HL-60 (cell line): ENCODE data around the gene RORC.

ENCODE experiments used
- DNase-seq, 2 experiments: peaks; one replicate each; pipeline ENCODE4 v3.0.0-alpha.2; 2010 to 2020; ENCODE audit warnings: low read depth in 1 of 2, low spot score in 1 of 2
- H3K27ac ChIP-seq: fragments of 250-450 bp; sonication (Bioruptor Pico); replicated peaks from 2 replicates; pipeline ENCODE4 v1.5.1; 2020; ENCODE audit warnings: mild to moderate bottlenecking, moderate library complexity
- H3K27me3 ChIP-seq: fragments of 250-450 bp; sonication (Bioruptor Pico); 2 replicates; pipeline ENCODE4 v1.5.1; 2021; ENCODE audit warnings: mild to moderate bottlenecking, moderate library complexity; ENCODE audit not compliant: insufficient read depth, poor library complexity, severe bottlenecking
- H3K4me3 ChIP-seq: replicated peaks from 2 replicates; pipeline ENCODE4 v1.5.1; 2011; ENCODE audit warnings: mild to moderate bottlenecking, control low read depth, low read length; ENCODE audit not compliant: insufficient read depth
- GABPA ChIP-seq: IDR thresholded peaks from 2 replicates; pipeline ENCODE4 v1.6.1; 2012; ENCODE audit warnings: low read depth
- POLR2AphosphoS5 ChIP-seq: IDR thresholded peaks from 2 replicates; pipeline ENCODE4 v1.6.1; 2012; ENCODE audit warnings: low read depth
- SPI1 ChIP-seq: IDR thresholded peaks from 2 replicates; pipeline ENCODE4 v1.6.1; 2012; ENCODE audit warnings: low read depth, mild to moderate bottlenecking, borderline replicate concordance
- TF ChIP-seq, protein P1 (sequence below): IDR thresholded peaks from 2 replicates; pipeline ENCODE4 v1.6.1; 2012; ENCODE audit warnings: low read depth; ENCODE audit not compliant: insufficient replicate concordance
- TF ChIP-seq, protein P2 (sequence below): IDR thresholded peaks from one replicate; pipeline ENCODE4 v1.5.1; 2011; ENCODE audit warnings: low read length, control low read depth, inconsistent platforms; ENCODE audit not compliant: insufficient read depth

Gene RORC

DNA sequence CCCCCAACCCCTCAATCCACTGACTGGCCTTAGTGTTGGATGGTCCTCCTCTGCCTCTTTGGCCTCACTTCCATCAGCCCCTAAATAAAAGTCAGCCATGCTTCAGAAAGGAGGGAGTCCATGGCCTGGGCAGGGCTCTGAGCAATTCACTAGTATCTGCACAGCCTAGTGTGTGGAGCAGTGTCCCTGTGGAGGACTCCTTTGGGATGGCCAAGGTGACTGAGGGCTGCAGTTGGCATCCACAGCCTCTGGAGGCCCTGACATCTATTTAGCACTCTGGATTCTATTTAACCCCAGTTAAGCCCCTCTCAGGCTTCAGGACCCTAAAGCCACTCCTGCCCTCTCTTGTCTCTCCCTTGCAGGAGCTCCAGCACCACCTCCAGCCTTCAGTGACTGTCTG lies 18.3 kb upstream of the RORC start:
- H3K27me3 ChIP-seq = peaks cover 10% of the 10 kb centered on the region
- no peak for DNase-seq
- TF ChIP-seq, protein P1, sequence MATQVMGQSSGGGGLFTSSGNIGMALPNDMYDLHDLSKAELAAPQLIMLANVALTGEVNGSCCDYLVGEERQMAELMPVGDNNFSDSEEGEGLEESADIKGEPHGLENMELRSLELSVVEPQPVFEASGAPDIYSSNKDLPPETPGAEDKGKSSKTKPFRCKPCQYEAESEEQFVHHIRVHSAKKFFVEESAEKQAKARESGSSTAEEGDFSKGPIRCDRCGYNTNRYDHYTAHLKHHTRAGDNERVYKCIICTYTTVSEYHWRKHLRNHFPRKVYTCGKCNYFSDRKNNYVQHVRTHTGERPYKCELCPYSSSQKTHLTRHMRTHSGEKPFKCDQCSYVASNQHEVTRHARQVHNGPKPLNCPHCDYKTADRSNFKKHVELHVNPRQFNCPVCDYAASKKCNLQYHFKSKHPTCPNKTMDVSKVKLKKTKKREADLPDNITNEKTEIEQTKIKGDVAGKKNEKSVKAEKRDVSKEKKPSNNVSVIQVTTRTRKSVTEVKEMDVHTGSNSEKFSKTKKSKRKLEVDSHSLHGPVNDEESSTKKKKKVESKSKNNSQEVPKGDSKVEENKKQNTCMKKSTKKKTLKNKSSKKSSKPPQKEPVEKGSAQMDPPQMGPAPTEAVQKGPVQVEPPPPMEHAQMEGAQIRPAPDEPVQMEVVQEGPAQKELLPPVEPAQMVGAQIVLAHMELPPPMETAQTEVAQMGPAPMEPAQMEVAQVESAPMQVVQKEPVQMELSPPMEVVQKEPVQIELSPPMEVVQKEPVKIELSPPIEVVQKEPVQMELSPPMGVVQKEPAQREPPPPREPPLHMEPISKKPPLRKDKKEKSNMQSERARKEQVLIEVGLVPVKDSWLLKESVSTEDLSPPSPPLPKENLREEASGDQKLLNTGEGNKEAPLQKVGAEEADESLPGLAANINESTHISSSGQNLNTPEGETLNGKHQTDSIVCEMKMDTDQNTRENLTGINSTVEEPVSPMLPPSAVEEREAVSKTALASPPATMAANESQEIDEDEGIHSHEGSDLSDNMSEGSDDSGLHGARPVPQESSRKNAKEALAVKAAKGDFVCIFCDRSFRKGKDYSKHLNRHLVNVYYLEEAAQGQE = no peak
- TF ChIP-seq SPI1 = no peak
- TF ChIP-seq GABPA = no peak
- no peak for TF ChIP-seq POLR2AphosphoS5
- TF ChIP-seq, protein P2, sequence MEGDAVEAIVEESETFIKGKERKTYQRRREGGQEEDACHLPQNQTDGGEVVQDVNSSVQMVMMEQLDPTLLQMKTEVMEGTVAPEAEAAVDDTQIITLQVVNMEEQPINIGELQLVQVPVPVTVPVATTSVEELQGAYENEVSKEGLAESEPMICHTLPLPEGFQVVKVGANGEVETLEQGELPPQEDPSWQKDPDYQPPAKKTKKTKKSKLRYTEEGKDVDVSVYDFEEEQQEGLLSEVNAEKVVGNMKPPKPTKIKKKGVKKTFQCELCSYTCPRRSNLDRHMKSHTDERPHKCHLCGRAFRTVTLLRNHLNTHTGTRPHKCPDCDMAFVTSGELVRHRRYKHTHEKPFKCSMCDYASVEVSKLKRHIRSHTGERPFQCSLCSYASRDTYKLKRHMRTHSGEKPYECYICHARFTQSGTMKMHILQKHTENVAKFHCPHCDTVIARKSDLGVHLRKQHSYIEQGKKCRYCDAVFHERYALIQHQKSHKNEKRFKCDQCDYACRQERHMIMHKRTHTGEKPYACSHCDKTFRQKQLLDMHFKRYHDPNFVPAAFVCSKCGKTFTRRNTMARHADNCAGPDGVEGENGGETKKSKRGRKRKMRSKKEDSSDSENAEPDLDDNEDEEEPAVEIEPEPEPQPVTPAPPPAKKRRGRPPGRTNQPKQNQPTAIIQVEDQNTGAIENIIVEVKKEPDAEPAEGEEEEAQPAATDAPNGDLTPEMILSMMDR = no peak
- H3K27ac ChIP-seq = no peak overlapping the region
- no peak overlapping the region for H3K4me3 ChIP-seq

DNA sequence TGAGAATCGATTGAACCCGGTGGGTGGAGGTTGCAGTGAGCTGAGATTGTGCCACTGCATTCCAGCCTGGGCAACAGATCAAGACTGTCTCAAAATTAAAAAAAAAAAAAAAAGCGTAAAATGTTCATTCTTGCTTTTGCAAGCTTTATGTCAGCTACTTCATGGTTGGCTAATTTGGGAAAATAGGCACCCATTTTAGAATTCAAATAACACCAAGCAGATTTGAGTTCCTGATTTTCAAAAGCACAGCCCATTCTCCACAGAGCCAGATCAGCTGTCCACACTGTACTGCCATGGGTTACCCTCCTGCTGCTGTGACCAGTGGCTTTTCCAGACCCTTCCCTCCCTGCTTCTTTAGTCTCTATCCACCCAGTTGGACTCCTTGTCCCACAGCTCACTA lies 17.5 kb upstream of the RORC start:
- Histone ChIP-seq H3K4me3 (no peak overlapping the region), H3K27ac (no peak overlapping the region), H3K27me3 (peaks cover 10% of the 10 kb centered on the region)
- TF ChIP-seq, protein P1 = no peak
- TF ChIP-seq GABPA = no peak
- DNase-seq = no peak

DNA sequence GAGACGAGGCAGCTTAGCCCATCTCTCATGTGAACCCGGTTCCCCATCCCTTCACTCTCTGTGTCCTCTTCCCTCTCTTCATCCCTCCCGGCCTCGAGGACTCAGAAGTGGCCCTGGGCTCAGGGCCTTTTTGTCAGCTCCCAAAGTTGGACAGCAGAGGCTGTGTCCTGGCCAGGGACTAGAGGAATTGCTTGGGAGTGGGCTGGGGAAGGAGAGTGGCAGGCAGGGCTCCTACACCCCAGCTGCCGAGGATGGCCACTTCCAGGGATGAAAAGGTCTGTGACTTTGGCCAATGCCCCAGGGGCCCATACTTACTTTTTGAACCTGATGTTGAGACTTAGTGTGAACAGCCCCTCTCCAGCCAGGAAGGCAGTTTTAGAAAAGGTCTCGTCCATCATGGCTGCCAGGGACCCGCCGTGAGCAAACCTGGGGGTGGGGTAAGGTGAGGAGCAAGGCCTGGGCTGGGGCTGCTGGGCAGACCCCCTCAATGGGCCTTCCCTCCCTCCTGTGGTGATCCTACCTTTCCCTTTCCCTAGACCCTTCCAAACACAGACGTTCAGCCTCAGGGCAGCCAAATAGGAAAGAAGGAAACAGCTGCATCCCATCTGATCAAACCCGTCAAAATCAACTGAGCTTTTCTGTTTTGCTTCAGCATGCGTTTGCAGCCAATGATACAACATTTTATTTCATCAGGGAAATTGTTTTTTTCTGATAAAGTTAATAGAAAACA lies 16.4 kb upstream of the RORC start:
- peaks cover 10% of the 10 kb centered on the region for H3K27me3 ChIP-seq
- TF ChIP-seq GABPA (no peak), SPI1 (no peak), POLR2AphosphoS5 (no peak)
- TF ChIP-seq, protein P2 = no peak
- TF ChIP-seq, protein P1 = no peak
- no peak overlapping the region for H3K27ac ChIP-seq
- no peak for DNase-seq
- no peak overlapping the region for H3K4me3 ChIP-seq
